ENCODE results near the gene TUBAL3.
A peak's percentile ranks its signal among the peaks of the same experiment; 100 is the strongest.

The TUBAL3 gene

GRCh38 chr10:5423771-5424170 is 19.1 kb upstream of the TUBAL3 start:
- no peak overlapping the region for H3K4me3 ChIP-seq (ENCODE audit: low read depth, low read length)
- no peak for TF ChIP-seq CTCF (IDR thresholded peaks at IDR 0.05; ENCODE audit: borderline replicate concordance, insufficient read depth, low read depth, low read length)

- H3K4me3 ChIP-seq (ENCODE audit: low read depth, low read length), result no peak overlapping the region
- no peak for TF ChIP-seq CTCF (IDR thresholded peaks at IDR 0.05; ENCODE audit: borderline replicate concordance, insufficient read depth, low read depth, low read length)
Observed at GRCh38 chr10:5419466-5420094, 15.0 kb upstream of the TUBAL3 start.

GRCh38 chr10:5418584-5418983 is 14.0 kb upstream of the TUBAL3 start:
- TF ChIP-seq CTCF (IDR thresholded peaks at IDR 0.05; ENCODE audit: borderline replicate concordance, insufficient read depth, low read depth, low read length), result no peak
- H3K4me3 ChIP-seq (ENCODE audit: low read depth, low read length), result no peak overlapping the region

GRCh38 chr10:5416981-5417380 is 12.4 kb upstream of the TUBAL3 start:
- TF ChIP-seq CTCF (IDR thresholded peaks at IDR 0.05; ENCODE audit: borderline replicate concordance, insufficient read depth, low read depth, low read length), result no peak
- no peak overlapping the region for H3K4me3 ChIP-seq (ENCODE audit: low read depth, low read length)

GRCh38 chr10:5413012-5413938 is 8.6 kb upstream of the TUBAL3 start:
- no peak for TF ChIP-seq CTCF (IDR thresholded peaks at IDR 0.05; ENCODE audit: borderline replicate concordance, insufficient read depth, low read depth, low read length)
- H3K4me3 ChIP-seq (ENCODE audit: low read depth, low read length), result peak overlapping the region; percentile 87

- H3K4me3 ChIP-seq (ENCODE audit: low read depth, low read length), result peak within 1 kb of the TSS; percentile 87
- TF ChIP-seq CTCF (IDR thresholded peaks at IDR 0.05; ENCODE audit: borderline replicate concordance, insufficient read depth, low read depth, low read length), result no peak
Observed at GRCh38 chr10:5412277-5412941, 7.8 kb upstream of the TUBAL3 start, which contains the start of gene NET1. NET1 (plus strand) TSS chr10:5412557; CDS start chr10:5412693, 136 bp downstream.
